Subcutaneous adipose tissue (tissue), 4 donors: ENCODE results near the gene SOCS2. TPM values are rescaled to one million over a fixed set of nuclear protein-coding genes. Genes with fewer than 3 reads are reported as not detected.

Experiments used
- CTCF ChIP-seq: fragments of 450-650 bp; IDR thresholded peaks from one replicate; pipeline ENCODE4 v1.5.1; 2016; ENCODE audit warnings: low read depth, mild to moderate bottlenecking, control low read depth, antibody characterized with exemption, moderate library complexity
- total RNA-seq, 4 donors: library from RNA; depleted of rRNA; stranded (reverse); fragments of >200 nt; gene quantifications; one replicate each; pipeline ENCODE4 v1.1.0, GENCODE V29; 2016

The SOCS2 gene
- total RNA-seq, 4 donors from 2014 or later = 21.8 to 68.9 (median 42.7) TPM

DNA sequence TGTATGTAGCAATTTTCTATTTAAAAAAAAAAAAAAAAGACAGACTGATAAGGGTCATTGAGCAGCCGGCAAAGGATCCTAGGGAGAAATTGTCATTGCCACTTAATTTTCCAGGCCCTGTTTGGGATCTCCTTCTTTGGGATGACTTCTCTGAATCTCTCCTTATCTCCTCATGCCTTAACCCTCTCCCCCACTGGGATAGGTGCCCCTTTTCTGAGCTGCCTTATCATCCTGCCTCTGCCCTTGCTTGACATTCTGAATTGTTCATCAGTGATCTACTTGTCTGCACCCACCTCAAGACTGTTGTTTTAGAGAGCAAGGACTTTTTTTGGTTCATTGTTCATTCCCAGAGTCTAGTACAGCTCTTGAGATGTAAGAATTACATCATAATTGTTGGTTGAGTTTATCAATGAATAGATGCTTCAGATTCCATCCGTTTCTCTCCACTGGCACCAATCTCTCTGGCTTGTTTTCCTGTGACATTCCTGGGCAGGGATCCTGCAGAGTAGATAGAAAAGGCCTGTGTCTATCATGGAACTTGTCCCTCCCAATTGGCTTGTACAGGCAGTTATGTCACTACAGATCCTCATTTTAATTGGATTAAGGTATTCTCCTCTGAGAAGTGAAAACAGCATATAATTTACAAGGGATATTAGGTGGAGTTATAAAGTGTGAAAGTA lies 42.6 kb downstream of the SOCS2 start:
- no peak for TF ChIP-seq CTCF

DNA sequence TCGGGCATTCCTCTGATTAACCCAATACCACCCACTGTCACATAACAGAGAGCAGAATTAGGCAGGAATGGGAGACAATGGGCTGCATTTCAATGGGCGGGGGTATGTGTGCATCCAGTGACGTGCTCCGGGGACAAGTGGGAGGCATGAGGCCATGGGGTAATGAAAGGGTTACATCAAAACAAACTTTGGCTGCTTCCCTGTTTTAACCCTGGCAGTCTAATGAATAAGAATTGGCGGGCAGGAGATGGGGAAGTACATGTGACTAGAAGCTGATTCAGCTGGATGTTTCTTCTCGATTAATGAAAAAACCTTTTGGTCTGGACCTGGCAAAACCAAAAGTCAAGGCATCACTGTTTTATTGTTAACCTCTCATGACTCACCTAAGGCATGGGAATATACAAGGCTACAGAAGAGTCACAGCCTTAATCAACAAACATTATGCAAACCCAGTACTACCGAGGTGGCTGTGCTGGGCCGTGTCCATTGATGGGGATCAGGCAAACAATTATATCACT lies 44.2 kb downstream of the SOCS2 start:
- TF ChIP-seq CTCF = no peak

DNA sequence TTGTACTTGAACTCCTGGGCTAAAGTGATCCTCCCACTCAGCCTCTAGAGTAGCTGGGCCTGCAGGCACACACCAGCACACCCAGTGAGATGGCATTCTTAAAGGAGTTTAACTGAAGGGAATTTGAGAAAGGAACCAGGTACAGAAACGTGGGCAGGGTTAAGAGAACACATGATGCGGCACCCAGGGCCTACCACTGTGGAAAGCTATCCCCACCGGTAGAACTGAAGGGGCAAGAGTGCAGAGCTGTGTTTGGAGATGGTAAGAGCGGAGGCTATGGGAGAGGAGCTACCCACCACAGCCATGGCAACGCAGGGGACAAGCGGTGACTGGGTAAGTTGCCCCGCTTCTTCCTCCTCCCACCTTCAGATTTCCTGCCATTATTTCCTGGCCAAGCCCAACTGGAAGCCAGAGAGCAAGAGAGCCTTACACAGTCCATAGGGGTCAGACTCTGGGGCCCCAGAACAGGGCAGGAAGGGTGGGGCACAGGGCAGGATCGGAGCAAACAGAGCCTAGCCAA lies 46.5 kb downstream of the SOCS2 start:
- no peak for TF ChIP-seq CTCF

- TF ChIP-seq CTCF = no peak
Measured at GRCh38 chr12:93621986-93622385, 49.5 kb downstream of the SOCS2 start.

- no peak for TF ChIP-seq CTCF
Measured at GRCh38 chr12:93622485-93622884, 50.0 kb downstream of the SOCS2 start.

GRCh38 chr12:93624595-93625294 lies 52.3 kb downstream of the SOCS2 start:
- TF ChIP-seq CTCF = no peak

DNA sequence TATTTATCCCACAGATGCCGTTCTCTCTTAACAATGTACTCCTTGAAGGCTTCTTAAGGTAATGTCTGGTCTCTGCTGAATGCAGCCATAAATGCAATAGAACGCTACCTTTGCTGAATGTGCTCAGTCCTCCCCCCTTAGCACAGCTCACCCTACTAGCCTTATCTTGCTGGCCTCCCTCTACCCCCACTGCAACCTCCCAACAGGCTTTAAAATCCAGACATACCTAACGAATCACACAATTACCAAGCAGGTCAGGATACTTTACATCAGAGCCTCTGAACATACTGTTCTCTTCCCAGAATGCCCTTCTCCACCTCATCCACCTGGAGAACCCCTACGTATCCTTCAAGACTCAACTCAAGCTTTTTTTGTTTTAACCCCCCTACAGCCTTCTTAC lies 53.7 kb downstream of the SOCS2 start:
- TF ChIP-seq CTCF = no peak

Other genes starting within 250 kb of the SOCS2 start
- gene NUDT4, start 194.8 kb upstream of the SOCS2 start, total RNA-seq = 100 to 1,000 TPM in 2 of 4 donors, 10 to 100 TPM in 2; 58.0 to 147 (median 90.9) TPM
- 10 to 100 TPM; 20.7 to 65.9 (median 22.4) TPM for gene UBE2N, start 130.7 kb upstream of the SOCS2 start, total RNA-seq
- gene MRPL42, start 105.2 kb upstream of the SOCS2 start, total RNA-seq = 10 to 100 TPM; 15.6 to 66.4 (median 27.2) TPM
- gene CRADD, start 104.7 kb downstream of the SOCS2 start, total RNA-seq = 10 to 100 TPM; 22.5 to 43.7 (median 39.3) TPM